ENCODE measurements around the gene THAP12.

DNA sequence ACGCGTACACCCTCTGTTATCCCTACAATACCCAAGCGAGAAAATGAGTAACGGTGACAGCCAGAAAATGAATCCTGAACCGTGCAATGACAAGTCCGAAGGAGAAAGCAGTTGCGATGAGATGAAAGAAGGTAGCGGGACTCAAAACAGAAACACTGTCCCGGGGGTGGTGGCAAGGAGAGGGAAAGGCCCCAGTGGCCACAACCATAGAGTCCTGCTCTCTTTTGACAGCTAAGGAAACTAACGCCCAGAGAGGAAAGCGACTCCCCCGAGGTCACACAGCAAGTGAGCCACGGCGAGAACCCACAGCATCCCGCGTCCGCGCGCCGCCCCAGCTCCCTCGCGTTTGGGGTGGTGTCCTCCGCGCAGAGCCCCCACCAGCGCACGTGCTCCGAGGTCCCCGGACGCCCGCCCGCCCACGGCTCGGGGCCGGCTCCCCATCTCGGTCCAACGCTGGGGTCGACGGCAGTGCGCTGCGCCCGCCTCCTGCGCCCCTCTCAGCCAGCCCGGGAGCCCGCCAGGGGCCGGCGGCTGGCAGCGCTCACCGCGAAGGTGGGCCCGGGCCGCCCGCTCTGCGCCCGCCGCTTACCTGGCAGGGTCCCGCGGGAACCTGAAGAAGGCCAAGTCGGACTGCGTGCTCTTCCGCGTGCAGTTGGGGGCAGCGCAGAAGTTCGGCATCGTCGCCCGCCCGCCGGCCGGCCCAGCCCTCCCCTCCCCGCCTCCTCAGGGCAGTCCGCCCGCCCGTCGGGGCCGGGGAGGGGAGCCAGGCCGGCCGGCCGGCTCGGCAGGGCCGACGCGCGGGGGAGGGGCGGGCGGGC, 564 bp downstream of the THAP12 start:
- TF ChIP-seq, protein P1, sequence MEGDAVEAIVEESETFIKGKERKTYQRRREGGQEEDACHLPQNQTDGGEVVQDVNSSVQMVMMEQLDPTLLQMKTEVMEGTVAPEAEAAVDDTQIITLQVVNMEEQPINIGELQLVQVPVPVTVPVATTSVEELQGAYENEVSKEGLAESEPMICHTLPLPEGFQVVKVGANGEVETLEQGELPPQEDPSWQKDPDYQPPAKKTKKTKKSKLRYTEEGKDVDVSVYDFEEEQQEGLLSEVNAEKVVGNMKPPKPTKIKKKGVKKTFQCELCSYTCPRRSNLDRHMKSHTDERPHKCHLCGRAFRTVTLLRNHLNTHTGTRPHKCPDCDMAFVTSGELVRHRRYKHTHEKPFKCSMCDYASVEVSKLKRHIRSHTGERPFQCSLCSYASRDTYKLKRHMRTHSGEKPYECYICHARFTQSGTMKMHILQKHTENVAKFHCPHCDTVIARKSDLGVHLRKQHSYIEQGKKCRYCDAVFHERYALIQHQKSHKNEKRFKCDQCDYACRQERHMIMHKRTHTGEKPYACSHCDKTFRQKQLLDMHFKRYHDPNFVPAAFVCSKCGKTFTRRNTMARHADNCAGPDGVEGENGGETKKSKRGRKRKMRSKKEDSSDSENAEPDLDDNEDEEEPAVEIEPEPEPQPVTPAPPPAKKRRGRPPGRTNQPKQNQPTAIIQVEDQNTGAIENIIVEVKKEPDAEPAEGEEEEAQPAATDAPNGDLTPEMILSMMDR (IDR thresholded peaks at IDR 0.05) = no peak
- TF ChIP-seq POLR2A (IDR thresholded peaks at IDR 0.05) = no peak

Measured in right lobe of liver (tissue), 4 donors.